Liver (tissue), 9 donors: Measurements from ENCODE around the gene EGFLAM. TPM values are rescaled to one million over a fixed set of nuclear protein-coding genes. Genes with fewer than 3 reads are reported as not detected.

Source experiments
- DNase-seq: peaks from one replicate; pipeline ENCODE4 v3.0.0-alpha.2; 2017; ENCODE audit warnings: low spot score
- H3K27ac ChIP-seq, 2 donors: one replicate each; pipeline ENCODE4 v1.7.0; 2013; ENCODE audit warnings: inconsistent platforms in 2 of 2, low read length in 2 of 2, control low read depth in 1 of 2, low read depth in 1 of 2, mild to moderate bottlenecking in 1 of 2
- H3K27me3 ChIP-seq, 4 donors: one replicate each; pipeline versions ENCODE4 v1.6.1 to v1.7.0; 2013; ENCODE audit warnings: low read length in 3 of 4, inconsistent platforms in 1 of 4, mild to moderate bottlenecking in 1 of 4, moderate library complexity in 1 of 4; ENCODE audit not compliant: control insufficient read depth in 4 of 4, insufficient read depth in 4 of 4
- H3K36me3 ChIP-seq, 4 donors: one replicate each; pipeline versions ENCODE4 v1.6.1 to v1.7.0; 2013; ENCODE audit warnings: low read length in 3 of 4, mild to moderate bottlenecking in 3 of 4, low read depth in 1 of 4, moderate library complexity in 1 of 4; ENCODE audit not compliant: control insufficient read depth in 4 of 4, insufficient read depth in 3 of 4
- H3K4me1 ChIP-seq, 4 donors: one replicate each; pipeline versions ENCODE4 v1.6.1 to v1.7.0; 2013; ENCODE audit warnings: low read length in 3 of 4, mild to moderate bottlenecking in 3 of 4, moderate library complexity in 1 of 4; ENCODE audit not compliant: control insufficient read depth in 4 of 4, insufficient read depth in 4 of 4
- H3K4me3 ChIP-seq, 3 donors: one replicate each; pipeline versions ENCODE4 v1.6.1 to v1.7.0; 2013; ENCODE audit warnings: low read length in 3 of 3, control low read depth in 1 of 3, low read depth in 1 of 3, mild to moderate bottlenecking in 1 of 3
- H3K9ac ChIP-seq, 2 donors: one replicate each; pipeline ENCODE4 v1.7.0; 2013; ENCODE audit warnings: low read length in 2 of 2, mild to moderate bottlenecking in 2 of 2, moderate library complexity in 2 of 2, control low read depth in 1 of 2, low read depth in 1 of 2
- H3K9me3 ChIP-seq, 4 donors: one replicate each; pipeline versions ENCODE4 v1.6.1 to v1.7.0; 2013; ENCODE audit warnings: low read length in 3 of 4; ENCODE audit not compliant: control insufficient read depth in 4 of 4
- ATF3 ChIP-seq: IDR thresholded peaks from 2 replicates; pipeline ENCODE4 v1.6.1; 2016; ENCODE audit warnings: antibody characterized with exemption
- CTCF ChIP-seq: fragments of 150-350 bp; IDR thresholded peaks from 2 replicates; pipeline ENCODE4 v1.5.1; 2017; ENCODE audit warnings: improper control_type of control experiment, low read depth, low read length; ENCODE audit not compliant: missing input control
- EGR1 ChIP-seq, 2 donors: IDR thresholded peaks; 2 replicates each; pipeline ENCODE4 v1.6.1; 2016 to 2018; ENCODE audit warnings: antibody characterized with exemption in 2 of 2, low read depth in 2 of 2
- FOXA1 ChIP-seq: IDR thresholded peaks from 2 replicates; pipeline ENCODE4 v1.6.1; 2016; ENCODE audit warnings: antibody characterized with exemption
- FOXA2 ChIP-seq: IDR thresholded peaks from 2 replicates; pipeline ENCODE4 v1.6.1; 2016; ENCODE audit warnings: antibody characterized with exemption
- GABPA ChIP-seq, 2 donors: IDR thresholded peaks in 1 of 2; conservative IDR thresholded peaks in 1 of 2; 2 replicates each; pipeline ENCODE4 v1.6.1; 2016; ENCODE audit warnings: antibody characterized with exemption in 2 of 2, mild to moderate bottlenecking in 1 of 2, moderate library complexity in 1 of 2
- HNF4A ChIP-seq, 2 donors: conservative IDR thresholded peaks; 2 replicates each; pipeline ENCODE4 v1.6.1; 2016; ENCODE audit warnings: antibody characterized with exemption in 2 of 2, mild to moderate bottlenecking in 2 of 2
- MAX ChIP-seq: IDR thresholded peaks from 2 replicates; pipeline ENCODE4 v1.6.1; 2016; ENCODE audit warnings: antibody characterized with exemption
- NR2F2 ChIP-seq: IDR thresholded peaks from 2 replicates; pipeline ENCODE4 v1.6.1; 2016; ENCODE audit warnings: antibody characterized with exemption
- RAD21 ChIP-seq, 2 donors: IDR thresholded peaks; 2 replicates each; pipeline ENCODE4 v1.6.1; 2016; ENCODE audit warnings: antibody characterized with exemption in 2 of 2, mild to moderate bottlenecking in 2 of 2
- REST ChIP-seq: IDR thresholded peaks from 2 replicates; pipeline ENCODE4 v1.6.1; 2016; ENCODE audit warnings: antibody characterized with exemption, mild to moderate bottlenecking
- WGBS: extraction: QIAGEN DNeasy Blood & Tissue Kit; methylation state at CpG from one replicate; pipeline ENCODE4 v1.1.7; 2013; 5-methylcytosine and 5-hydroxymethylcytosine counted together
- polyA plus RNA-seq, 2 donors: library from polyadenylated mRNA; stranded (reverse) in 1 of 2; unstranded in 1 of 2; fragments of 200-250 nt in 1 of 2; fragments of >200 nt in 1 of 2; fragmentation: Nextera tagmentation in 1 of 2; extraction: Ambion mirVana in 1 of 2; gene quantifications; one replicate each; pipeline versions ENCODE4 v1.2.1 to v1.2.3, GENCODE V29; 2013 to 2015
- total RNA-seq, 2 donors: library from RNA; depleted of rRNA; stranded (reverse); fragments of >200 nt; gene quantifications; one replicate each; pipeline ENCODE4 v1.2.3, GENCODE V29; 2014
- donor health status: healthy.
- donor health status: healthy.
- donor health status: healthy.
- donor health status: healthy.
- donor health status: healthy.

The EGFLAM gene
- total and polyA plus RNA-seq, 4 donors, result 1.1 to 4.9 (median 1.9) TPM

GRCh38 chr5:38422622-38423021 is 164.3 kb downstream of the EGFLAM start:
- WGBS, result 55% methylated on average over 1 of the region's 1 CpG
- no peak for TF ChIP-seq RAD21 (IDR thresholded peaks at IDR 0.05)
- TF ChIP-seq HNF4A (conservative IDR thresholded peaks at IDR 0.05), result no peak
- TF ChIP-seq CTCF, result no peak
- TF ChIP-seq NR2F2, result no peak
- TF ChIP-seq REST, result no peak
- no peak for TF ChIP-seq FOXA1
- TF ChIP-seq MAX, result no peak
- no peak for TF ChIP-seq EGR1 (IDR thresholded peaks at IDR 0.05; ENCODE audit: low read depth in 2 of 2)
- Histone ChIP-seq H3K9me3 (no peaks in the 10 kb centered on the region), H3K4me1 (no peaks in the 10 kb centered on the region), H3K36me3 (no peaks in the 10 kb centered on the region), H3K27me3 (no peaks in the 10 kb centered on the region), H3K27ac (no peak overlapping the region), H3K9ac (no peak overlapping the region), H3K4me3 (no peak overlapping the region)
- DNase-seq, result no peak

GRCh38 chr5:38423276-38424147 is 165.2 kb downstream of the EGFLAM start:
- DNase-seq, result no peak
- Histone ChIP-seq H3K4me3 (no peak overlapping the region), H3K9ac (no peak overlapping the region), H3K27me3 (no peaks in the 10 kb centered on the region), H3K27ac (no peak overlapping the region), H3K36me3 (no peaks in the 10 kb centered on the region), H3K9me3 (no peaks in the 10 kb centered on the region), H3K4me1 (no peaks in the 10 kb centered on the region)
- TF ChIP-seq FOXA1 (no peak), NR2F2 (no peak), ATF3 (no peak), CTCF (no peak), GABPA (IDR thresholded peaks at IDR 0.05 in 1 of 2, conservative IDR thresholded peaks at IDR 0.05 in 1 of 2) (no peak), FOXA2 (no peak)
- 81% methylated on average over 5 of the region's 5 CpGs for WGBS
